SU-DHL-6 (cell line): Measurements from ENCODE around the gene TACC3.

ENCODE experiments used
- H2AFZ ChIP-seq: fragments of 200-600 bp; sonication (generic); 2 replicates; pipeline ENCODE4 v1.6.1; 2014; ENCODE audit warnings: low read depth, mild to moderate bottlenecking, moderate library complexity, mixed read lengths, antibody characterized with exemption, low read length; ENCODE audit not compliant: severe bottlenecking
- H3F3A ChIP-seq: fragments of 200-600 bp; shearing (Covaris generic); 2 replicates; pipeline ENCODE4 v1.6.0; 2016; ENCODE audit warnings: antibody characterized with exemption, mild to moderate bottlenecking; ENCODE audit not compliant: insufficient read depth
- H3K27ac ChIP-seq: fragments of 200-600 bp; sonication (generic); 2 replicates; pipeline ENCODE4 v1.5.1; 2016; ENCODE audit warnings: low read depth, mild to moderate bottlenecking, low read length, moderate library complexity, mixed read lengths
- H3K27me3 ChIP-seq: fragments of 200-600 bp; sonication (generic), shearing (Covaris generic); 2 replicates; pipeline ENCODE4 v1.6.0; 2014; ENCODE audit warnings: mild to moderate bottlenecking, low read length
- H3K36me3 ChIP-seq: fragments of 200-600 bp; sonication (generic); 2 replicates; pipeline ENCODE4 v1.6.1; 2014; ENCODE audit warnings: mild to moderate bottlenecking, low read length, mixed read lengths
- H3K4me2 ChIP-seq: fragments of 300-600, 200-600 bp; shearing (Covaris generic), sonication (generic); 2 replicates; pipeline ENCODE4 v1.6.0; 2014; ENCODE audit warnings: low read length, low read depth, mild to moderate bottlenecking; ENCODE audit not compliant: poor library complexity, severe bottlenecking
- H3K4me3 ChIP-seq: fragments of 200-600 bp; sonication (generic); 2 replicates; pipeline ENCODE4 v1.5.1; 2014; ENCODE audit warnings: antibody characterized with exemption, low read length, mild to moderate bottlenecking, mixed read lengths; ENCODE audit not compliant: insufficient read depth, poor library complexity, severe bottlenecking
- H3K79me2 ChIP-seq: fragments of 200-600 bp; sonication (generic); 2 replicates; pipeline ENCODE4 v1.6.1; 2014; ENCODE audit warnings: mild to moderate bottlenecking, low read length, moderate library complexity; ENCODE audit not compliant: insufficient read depth
- H3K9ac ChIP-seq: fragments of 200-600 bp; sonication (generic); 2 replicates; pipeline ENCODE4 v1.7.0; 2014; ENCODE audit warnings: mild to moderate bottlenecking, low read length
- H3K9me2 ChIP-seq: fragments of 200-600 bp; sonication (generic); replicated peaks from 2 replicates; pipeline ENCODE4 v1.6.1; 2014; ENCODE audit warnings: low read length; ENCODE audit not compliant: insufficient read depth
- H3K9me3 ChIP-seq: fragments of 200-600 bp; sonication (generic); 2 replicates; pipeline ENCODE4 v1.6.1; 2014; ENCODE audit warnings: low read length, mixed read lengths; ENCODE audit not compliant: insufficient read depth
- H4K20me1 ChIP-seq: fragments of 200-600 bp; sonication (generic); 2 replicates; pipeline ENCODE4 v1.6.1; 2014; ENCODE audit warnings: low read depth, mild to moderate bottlenecking, antibody characterized with exemption, low read length, moderate library complexity, mixed read lengths
- EZH2phosphoT487 ChIP-seq: fragments of 200-600 bp; sonication (generic), shearing (Covaris generic); conservative IDR thresholded peaks from 2 replicates; pipeline ENCODE4 v1.6.1; 2018; ENCODE audit warnings: mild to moderate bottlenecking, antibody characterized with exemption, low read length, moderate library complexity, mixed read lengths
- TF ChIP-seq, protein P1 (sequence below): fragments of 200-600 bp; sonication (generic); IDR thresholded peaks from one replicate; pipeline ENCODE4 v1.5.1; 2017; ENCODE audit warnings: antibody characterized with exemption, mild to moderate bottlenecking, low read length, moderate library complexity; ENCODE audit not compliant: insufficient read depth, poor library complexity, severe bottlenecking

Gene TACC3

DNA sequence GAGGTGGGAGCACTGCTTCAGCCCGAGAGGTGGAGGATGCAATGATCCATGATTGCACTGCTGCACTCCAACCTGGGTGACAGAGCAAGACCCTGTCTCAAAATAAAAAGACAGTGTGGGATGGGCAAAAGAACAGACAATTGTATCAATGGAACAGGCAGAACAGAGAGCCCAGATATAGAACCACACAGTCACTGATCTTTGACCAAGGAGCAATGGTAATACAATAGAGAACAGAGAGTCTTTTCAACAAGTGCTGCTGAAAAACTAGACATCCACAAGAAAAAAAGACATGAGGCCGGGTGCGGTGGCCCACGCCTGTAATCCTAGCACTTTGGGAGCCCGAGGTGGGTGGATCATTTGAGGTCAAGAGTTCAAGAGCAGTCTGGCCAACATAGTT lies 43.1 kb upstream of the TACC3 start:
- no peaks in the 10 kb centered on the region for H3K9me3 ChIP-seq
- H3K4me2 ChIP-seq, result no peak overlapping the region
- no peak for TF ChIP-seq EZH2phosphoT487
- TF ChIP-seq, protein P1, sequence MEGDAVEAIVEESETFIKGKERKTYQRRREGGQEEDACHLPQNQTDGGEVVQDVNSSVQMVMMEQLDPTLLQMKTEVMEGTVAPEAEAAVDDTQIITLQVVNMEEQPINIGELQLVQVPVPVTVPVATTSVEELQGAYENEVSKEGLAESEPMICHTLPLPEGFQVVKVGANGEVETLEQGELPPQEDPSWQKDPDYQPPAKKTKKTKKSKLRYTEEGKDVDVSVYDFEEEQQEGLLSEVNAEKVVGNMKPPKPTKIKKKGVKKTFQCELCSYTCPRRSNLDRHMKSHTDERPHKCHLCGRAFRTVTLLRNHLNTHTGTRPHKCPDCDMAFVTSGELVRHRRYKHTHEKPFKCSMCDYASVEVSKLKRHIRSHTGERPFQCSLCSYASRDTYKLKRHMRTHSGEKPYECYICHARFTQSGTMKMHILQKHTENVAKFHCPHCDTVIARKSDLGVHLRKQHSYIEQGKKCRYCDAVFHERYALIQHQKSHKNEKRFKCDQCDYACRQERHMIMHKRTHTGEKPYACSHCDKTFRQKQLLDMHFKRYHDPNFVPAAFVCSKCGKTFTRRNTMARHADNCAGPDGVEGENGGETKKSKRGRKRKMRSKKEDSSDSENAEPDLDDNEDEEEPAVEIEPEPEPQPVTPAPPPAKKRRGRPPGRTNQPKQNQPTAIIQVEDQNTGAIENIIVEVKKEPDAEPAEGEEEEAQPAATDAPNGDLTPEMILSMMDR, result no peak
- no peaks in the 10 kb centered on the region for H3K79me2 ChIP-seq
- H3K27ac ChIP-seq, result no peak overlapping the region
- H3K9ac ChIP-seq, result no peak overlapping the region
- H3F3A ChIP-seq, result no peaks in the 10 kb centered on the region
- no peaks in the 10 kb centered on the region for H3K27me3 ChIP-seq
- no peaks in the 10 kb centered on the region for H3K9me2 ChIP-seq
- no peaks in the 10 kb centered on the region for H4K20me1 ChIP-seq
- H3K36me3 ChIP-seq, result no peaks in the 10 kb centered on the region
- no peak overlapping the region for H3K4me3 ChIP-seq
- no peak overlapping the region for H2AFZ ChIP-seq

DNA sequence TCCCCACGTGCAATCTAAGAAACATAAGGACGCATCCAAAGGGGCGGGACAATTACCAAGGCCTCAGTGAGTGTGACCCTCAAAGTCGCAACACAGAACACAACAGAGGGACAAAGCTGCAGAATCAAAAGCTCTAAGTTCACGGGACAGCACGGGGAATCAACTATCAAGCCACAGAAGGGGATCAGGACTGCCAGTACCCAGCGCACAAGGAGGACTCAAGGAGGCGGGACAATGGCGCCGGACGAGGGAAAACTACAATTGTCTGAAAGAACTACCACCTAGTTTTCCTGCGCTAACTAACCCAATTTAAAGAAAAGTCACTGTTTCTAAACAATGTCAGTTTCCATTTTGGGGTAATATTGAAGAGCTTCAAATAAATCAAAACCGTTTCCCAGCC lies 38.5 kb upstream of the TACC3 start:
- Histone ChIP-seq H3K9me3 (no peaks in the 10 kb centered on the region), H3F3A (peaks cover 12% of the 10 kb centered on the region), H3K79me2 (no peaks in the 10 kb centered on the region), H3K9ac (no peak overlapping the region), H3K4me2 (no peak overlapping the region), H3K27me3 (no peaks in the 10 kb centered on the region), H3K27ac (no peak overlapping the region), H3K36me3 (no peaks in the 10 kb centered on the region), H2AFZ (no peak overlapping the region), H4K20me1 (no peaks in the 10 kb centered on the region), H3K4me3 (no peak overlapping the region), H3K9me2 (no peaks in the 10 kb centered on the region)
- TF ChIP-seq, protein P1, result no peak
- TF ChIP-seq EZH2phosphoT487, result no peak

DNA sequence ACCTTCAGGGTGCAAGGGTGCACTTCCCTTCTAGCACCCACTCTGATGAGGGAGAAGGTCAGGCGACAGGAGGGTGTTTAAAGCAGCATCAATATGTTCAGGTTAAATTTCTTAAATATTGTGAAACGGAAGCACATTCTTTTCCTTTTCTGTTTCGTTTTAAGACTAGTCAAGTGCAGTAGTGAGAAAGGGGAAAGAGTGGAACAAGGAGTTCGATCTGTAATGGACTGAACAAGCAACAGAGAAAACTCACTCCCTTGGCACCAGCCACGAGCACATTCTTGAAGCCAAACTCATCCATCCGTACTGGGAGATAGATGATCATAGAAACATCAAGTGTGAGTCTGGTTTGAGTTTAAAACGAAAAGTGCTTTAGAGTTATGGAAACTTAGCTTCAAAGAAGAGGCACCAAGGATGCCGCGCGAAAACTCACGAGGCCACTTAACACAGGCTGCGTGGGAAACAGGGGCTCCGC lies 38.0 kb upstream of the TACC3 start:
- Histone ChIP-seq H3K36me3 (no peaks in the 10 kb centered on the region), H3K79me2 (no peaks in the 10 kb centered on the region), H4K20me1 (no peaks in the 10 kb centered on the region), H3K9me3 (no peaks in the 10 kb centered on the region), H2AFZ (peak overlapping the region; percentile 8), H3K9ac (peak overlapping the region; percentile 29; the same call in 1 of the 2 replicates), H3K27ac (no peak overlapping the region), H3K27me3 (no peaks in the 10 kb centered on the region), H3K4me2 (peak overlapping the region; percentile 27), H3F3A (peaks cover 12% of the 10 kb centered on the region), H3K4me3 (no peak overlapping the region), H3K9me2 (no peaks in the 10 kb centered on the region)
- TF ChIP-seq EZH2phosphoT487, result no peak
- TF ChIP-seq, protein P1, result no peak
